Urinary bladder (tissue), 4 donors: ENCODE results near the gene NAB1. TPM values are rescaled to one million over a fixed set of nuclear protein-coding genes. Genes with fewer than 3 reads are reported as not detected.
"Not testable (repeated sequence)": the region's sequence is repeated elsewhere in the genome, so short reads cannot be mapped to it uniquely, and the experiment has no call there.

Experiments
- DNase-seq: peaks from one replicate; pipeline ENCODE4 v3.0.0-alpha.2; 2015; ENCODE audit errors: extremely low spot score
- H3K27ac ChIP-seq: one replicate; pipeline ENCODE4 v1.5.1; 2013; ENCODE audit warnings: low read depth, mild to moderate bottlenecking, moderate library complexity
- H3K36me3 ChIP-seq: one replicate; pipeline ENCODE4 v1.6.1; 2013; ENCODE audit warnings: mild to moderate bottlenecking, moderate library complexity; ENCODE audit not compliant: insufficient read depth
- H3K4me1 ChIP-seq: one replicate; pipeline ENCODE4 v1.6.1; 2013; ENCODE audit warnings: mild to moderate bottlenecking, moderate library complexity; ENCODE audit not compliant: insufficient read depth
- H3K4me3 ChIP-seq: one replicate; pipeline ENCODE4 v1.5.1; 2013; ENCODE audit warnings: low read depth, low read length
- WGBS: extraction: QIAGEN DNeasy Blood & Tissue Kit; methylation state at CpG from one replicate; pipeline ENCODE4 v1.1.7; 2013; 5-methylcytosine and 5-hydroxymethylcytosine counted together
- polyA plus RNA-seq: library from polyadenylated mRNA; stranded (reverse); fragments of 200-250 nt; gene quantifications from one replicate; pipeline ENCODE4 v1.2.3, GENCODE V29; 2013
- total RNA-seq: library from RNA; depleted of rRNA; stranded (reverse); fragments of >200 nt; gene quantifications from one replicate; pipeline ENCODE4 v1.2.3, GENCODE V29; 2014
- donor health status: healthy with polysubstance abuse.
- donor health status: healthy.

Gene NAB1
- total and polyA plus RNA-seq, 2 donors, result 21.0 to 141 TPM

DNA sequence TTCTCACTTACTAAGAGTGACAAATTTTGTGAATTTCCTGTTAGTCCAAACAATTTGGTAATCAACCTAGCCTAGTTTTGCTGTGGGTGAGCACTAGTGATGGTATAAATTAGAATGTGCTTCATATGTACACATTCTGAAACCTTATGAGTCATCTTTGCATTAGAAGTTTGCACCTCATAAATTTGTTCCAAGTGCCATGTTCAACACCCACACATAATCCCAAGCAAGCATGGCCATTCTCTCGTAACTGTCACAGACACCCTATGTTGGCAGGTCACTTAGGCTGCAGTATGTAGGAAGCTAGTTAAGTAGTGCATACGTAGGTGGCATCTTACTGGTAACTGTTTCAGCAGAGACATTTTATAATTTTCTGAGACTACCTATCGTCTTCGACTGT lies 46.9 kb downstream of the NAB1 start:
- H3K27ac ChIP-seq, result no peak overlapping the region
- no peak for DNase-seq
- no peak overlapping the region for H3K4me3 ChIP-seq
- H3K36me3 ChIP-seq, result no peaks in the 10 kb centered on the region
- WGBS, result 76% methylated on average over 4 of the region's 4 CpGs
- H3K4me1 ChIP-seq, result no peaks in the 10 kb centered on the region

DNA sequence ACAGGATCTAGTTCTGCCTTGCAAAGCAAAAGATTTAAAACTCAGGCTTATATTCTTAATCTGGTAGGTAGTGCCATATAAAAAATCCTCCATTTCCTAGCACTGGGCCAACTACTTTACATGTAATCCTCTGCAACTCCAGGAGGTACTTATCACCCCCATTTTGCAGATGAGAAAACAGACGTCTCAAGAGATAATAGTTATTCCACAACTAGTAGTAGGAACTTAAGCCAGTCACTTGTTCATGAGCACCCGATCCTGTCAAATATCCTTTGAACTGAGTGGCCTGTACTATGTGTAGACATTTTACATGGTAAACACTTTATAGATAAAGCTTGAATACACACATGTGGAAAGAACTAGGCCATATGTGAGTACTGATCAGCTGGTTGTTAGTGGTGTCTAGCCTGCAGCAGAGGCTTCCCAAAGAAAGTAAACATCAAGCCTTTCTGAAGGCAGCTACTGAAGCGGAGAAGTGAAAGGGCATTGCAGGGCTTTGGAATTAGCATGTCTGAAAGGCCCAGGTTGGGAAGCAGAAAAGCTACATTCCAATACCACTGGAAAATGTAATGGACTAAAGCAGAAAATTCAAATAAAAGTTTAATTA lies 48.0 kb downstream of the NAB1 start:
- no peak for DNase-seq
- Histone ChIP-seq H3K4me1 (no peaks in the 10 kb centered on the region), H3K36me3 (no peaks in the 10 kb centered on the region), H3K4me3 (no peak overlapping the region), H3K27ac (no peak overlapping the region)
- 75% methylated on average over 3 of the region's 3 CpGs for WGBS

DNA sequence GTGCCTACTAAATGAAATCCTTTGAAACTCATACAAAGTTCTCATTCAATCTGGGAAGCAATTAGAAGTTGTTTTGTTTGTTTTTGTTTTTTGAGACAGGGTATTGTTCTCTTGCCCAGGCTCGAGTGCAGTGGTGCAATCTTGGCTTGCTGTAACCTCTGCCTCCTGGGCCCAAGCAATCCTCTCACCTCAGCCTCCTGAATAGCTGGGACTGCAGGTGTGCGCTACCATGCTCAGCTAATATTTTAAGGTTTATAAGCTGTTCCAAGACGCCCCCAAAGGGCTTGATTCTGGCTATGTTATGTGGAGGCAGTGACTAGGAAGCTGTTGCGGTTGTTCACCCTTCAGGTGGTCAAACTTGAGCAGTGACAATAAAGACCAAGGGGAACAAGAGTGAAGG lies 48.5 kb downstream of the NAB1 start:
- 89% methylated on average over 4 of the region's 4 CpGs for WGBS
- H3K27ac ChIP-seq, result no peak overlapping the region
- DNase-seq, result no peak
- no peak overlapping the region for H3K4me3 ChIP-seq
- H3K4me1 ChIP-seq, result no peaks in the 10 kb centered on the region
- no peaks in the 10 kb centered on the region for H3K36me3 ChIP-seq

DNA sequence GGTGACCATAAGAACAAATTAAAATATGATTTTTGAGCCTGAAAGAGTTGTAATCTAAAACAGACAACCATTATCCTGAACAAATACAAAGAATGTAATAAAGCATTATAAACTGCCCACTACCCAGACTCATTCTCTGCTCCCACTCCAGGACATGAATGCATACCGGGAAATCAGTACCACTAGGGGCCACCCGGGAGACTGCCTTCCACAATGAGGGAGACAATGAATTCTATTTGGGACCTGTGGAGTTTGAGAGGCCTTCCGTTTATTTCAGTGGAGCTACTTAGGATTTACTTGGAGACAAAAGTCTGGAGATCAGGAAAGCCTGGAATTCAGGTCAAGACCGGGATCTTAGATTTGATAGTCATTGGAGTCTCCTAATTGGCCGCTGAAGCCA lies 50.0 kb downstream of the NAB1 start:
- Histone ChIP-seq H3K4me1 (no peaks in the 10 kb centered on the region), H3K4me3 (no peak overlapping the region), H3K36me3 (no peaks in the 10 kb centered on the region), H3K27ac (no peak overlapping the region)
- DNase-seq, result no peak
- 56% methylated on average over 5 of the region's 5 CpGs for WGBS

DNA sequence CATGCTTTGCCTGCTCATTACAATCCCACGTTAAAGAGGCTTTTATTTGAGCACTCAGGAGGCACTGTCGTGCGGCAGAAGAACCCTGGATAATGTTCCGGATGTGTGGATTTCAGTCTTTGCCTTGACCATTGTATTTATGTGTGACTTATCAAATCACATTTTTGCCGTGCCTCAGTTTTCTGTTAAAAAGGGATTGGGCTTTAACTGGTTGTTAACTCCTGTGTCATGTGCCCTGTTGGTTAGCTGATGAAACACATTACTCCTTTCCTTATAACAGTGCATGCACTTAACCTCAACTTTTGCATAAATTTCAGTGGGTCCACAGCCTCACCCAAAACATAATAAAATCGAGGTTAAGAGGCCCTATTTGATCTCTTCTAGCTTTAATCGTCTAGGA lies 52.7 kb downstream of the NAB1 start:
- Histone ChIP-seq H3K36me3 (no peaks in the 10 kb centered on the region), H3K4me1 (no peaks in the 10 kb centered on the region), H3K4me3 (no peak overlapping the region), H3K27ac (no peak overlapping the region)
- WGBS, result 46% methylated on average over 7 of the region's 7 CpGs
- no peak for DNase-seq

DNA sequence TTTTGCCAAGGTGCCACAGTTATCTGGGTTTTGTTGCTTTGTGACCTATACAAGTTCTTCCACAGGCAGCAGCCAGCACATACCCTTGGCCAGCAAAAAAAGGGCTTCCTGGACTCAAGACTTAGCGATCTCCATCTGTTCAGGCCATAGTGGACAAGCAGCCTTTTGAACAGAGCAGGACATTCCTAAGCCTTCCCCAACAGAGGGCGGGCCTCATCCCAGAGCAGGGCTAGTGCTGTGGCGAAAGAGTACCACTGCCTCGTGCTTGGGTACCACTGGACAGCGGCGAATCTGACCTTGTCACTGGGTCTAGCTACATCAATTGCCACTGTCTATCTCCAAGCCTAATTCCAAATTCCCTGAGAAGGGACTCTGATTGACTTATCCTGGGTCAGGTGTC lies 56.4 kb downstream of the NAB1 start:
- Histone ChIP-seq H3K36me3 (no peaks in the 10 kb centered on the region), H3K27ac (no peak overlapping the region), H3K4me1 (no peaks in the 10 kb centered on the region), H3K4me3 (no peak overlapping the region)
- WGBS, result 97% methylated on average over 6 of the region's 6 CpGs
- no peak for DNase-seq

DNA sequence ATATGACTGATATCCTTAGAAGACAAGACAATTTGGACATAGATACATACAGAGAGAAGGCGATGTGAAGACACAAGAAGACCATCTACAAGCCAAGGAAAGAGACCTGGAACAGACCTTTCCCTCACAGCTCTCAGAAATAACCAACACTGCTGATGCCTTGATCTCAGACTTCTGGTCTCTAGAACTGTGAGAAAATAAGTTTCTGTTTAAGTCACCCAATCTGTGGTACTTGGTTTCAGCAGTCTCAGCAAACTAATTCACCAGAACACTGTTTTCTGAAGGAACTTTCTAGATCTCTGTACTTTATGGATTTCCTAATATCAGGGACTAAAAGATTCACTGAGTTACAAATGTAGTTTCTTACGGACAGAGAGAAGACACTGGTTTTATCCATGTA lies 58.8 kb downstream of the NAB1 start:
- Histone ChIP-seq H3K27ac (no peak overlapping the region), H3K4me3 (no peak overlapping the region), H3K36me3 (no peaks in the 10 kb centered on the region), H3K4me1 (no peaks in the 10 kb centered on the region)
- DNase-seq, result no peak
- 95% methylated on average over 2 of the region's 2 CpGs for WGBS

DNA sequence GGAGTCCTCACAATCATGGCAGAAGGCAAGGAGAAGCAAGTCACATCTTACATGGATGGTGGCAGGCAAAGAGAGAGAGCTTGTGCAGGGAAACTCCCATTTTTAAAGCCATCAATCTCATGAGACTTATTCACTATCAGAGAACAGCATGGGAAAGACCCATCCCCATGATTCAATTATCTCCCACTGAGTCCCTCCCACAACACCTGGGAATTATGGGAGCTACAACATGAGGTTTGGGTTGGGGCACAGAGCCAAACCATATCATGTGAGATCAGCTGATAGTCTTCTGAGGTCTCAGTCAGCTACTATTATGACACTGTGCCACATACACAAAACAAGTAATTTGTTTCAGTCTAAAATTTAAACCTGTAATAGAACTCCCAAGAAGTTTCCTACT lies 59.8 kb downstream of the NAB1 start:
- H3K4me3 ChIP-seq, H3K4me1 ChIP-seq, H3K27ac ChIP-seq, DNase-seq, H3K36me3 ChIP-seq: not testable (repeated sequence)

DNA sequence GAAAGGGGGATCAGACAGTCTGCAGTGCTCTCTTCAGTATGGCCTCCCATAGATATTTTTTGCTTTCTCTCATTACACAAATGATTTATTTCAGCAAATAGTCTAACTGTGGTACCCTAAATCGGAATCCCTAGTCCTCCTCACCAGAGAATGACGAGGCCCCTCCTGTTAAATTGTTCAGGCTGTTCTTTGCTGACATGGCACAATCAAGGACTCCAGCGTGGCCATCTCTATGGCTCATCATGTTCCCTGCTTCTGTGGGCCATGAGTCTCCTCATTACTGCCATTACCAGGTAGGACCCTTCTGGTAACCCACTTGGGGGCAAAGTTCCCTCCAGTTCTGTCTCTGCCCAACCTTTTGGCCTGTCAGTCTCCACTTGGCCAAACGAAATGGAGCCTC lies 62.2 kb downstream of the NAB1 start:
- H3K36me3 ChIP-seq, result no peaks in the 10 kb centered on the region
- no peak overlapping the region for H3K4me3 ChIP-seq
- no peaks in the 10 kb centered on the region for H3K4me1 ChIP-seq
- DNase-seq, result no peak
- WGBS, result 92% methylated on average over 4 of the region's 4 CpGs
- no peak overlapping the region for H3K27ac ChIP-seq

DNA sequence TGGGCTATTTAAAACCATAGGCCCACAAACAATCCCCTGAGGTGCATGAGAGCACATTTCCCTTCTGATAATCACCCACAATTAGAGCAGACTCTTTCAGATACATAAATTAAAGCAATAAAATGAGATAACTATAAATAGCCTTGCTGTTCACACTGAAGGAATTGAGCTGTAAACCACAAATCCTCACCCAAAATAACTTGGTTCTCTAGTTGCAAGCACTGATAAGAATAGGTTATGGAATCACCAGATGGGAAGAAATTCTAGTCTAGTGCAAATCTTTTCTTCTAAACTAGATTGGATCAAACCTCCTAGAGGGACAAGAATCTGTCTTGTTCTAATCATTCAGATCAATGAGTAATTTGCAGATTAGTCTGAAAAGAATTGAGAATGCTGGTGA lies 64.6 kb downstream of the NAB1 start:
- DNase-seq, result no peak
- H3K4me3 ChIP-seq, result no peak overlapping the region
- no peak overlapping the region for H3K27ac ChIP-seq
- no peaks in the 10 kb centered on the region for H3K4me1 ChIP-seq
- H3K36me3 ChIP-seq, result no peaks in the 10 kb centered on the region

DNA sequence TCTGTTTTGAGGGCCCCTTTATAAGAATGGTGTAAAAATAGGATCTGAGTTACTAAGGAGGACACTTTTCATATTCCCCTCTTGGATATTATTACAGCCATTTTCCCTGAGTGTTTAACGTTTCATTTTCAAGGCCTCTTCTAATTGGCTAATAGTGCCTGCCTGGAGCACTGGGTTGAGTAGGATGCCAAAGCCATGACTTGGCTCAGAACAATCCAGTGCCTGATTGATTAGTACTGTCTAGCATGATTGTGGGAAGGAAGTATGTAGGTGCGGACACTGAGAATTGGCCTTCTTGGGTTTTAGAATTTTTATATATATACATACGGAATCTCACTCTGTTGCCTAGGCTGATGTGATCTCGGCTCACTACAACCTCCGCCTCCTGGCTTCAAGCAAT lies 66.1 kb downstream of the NAB1 start:
- no peaks in the 10 kb centered on the region for H3K4me1 ChIP-seq
- DNase-seq, result no peak
- no peak overlapping the region for H3K27ac ChIP-seq
- 92% methylated on average over 5 of the region's 5 CpGs for WGBS
- no peaks in the 10 kb centered on the region for H3K36me3 ChIP-seq
- no peak overlapping the region for H3K4me3 ChIP-seq

DNA sequence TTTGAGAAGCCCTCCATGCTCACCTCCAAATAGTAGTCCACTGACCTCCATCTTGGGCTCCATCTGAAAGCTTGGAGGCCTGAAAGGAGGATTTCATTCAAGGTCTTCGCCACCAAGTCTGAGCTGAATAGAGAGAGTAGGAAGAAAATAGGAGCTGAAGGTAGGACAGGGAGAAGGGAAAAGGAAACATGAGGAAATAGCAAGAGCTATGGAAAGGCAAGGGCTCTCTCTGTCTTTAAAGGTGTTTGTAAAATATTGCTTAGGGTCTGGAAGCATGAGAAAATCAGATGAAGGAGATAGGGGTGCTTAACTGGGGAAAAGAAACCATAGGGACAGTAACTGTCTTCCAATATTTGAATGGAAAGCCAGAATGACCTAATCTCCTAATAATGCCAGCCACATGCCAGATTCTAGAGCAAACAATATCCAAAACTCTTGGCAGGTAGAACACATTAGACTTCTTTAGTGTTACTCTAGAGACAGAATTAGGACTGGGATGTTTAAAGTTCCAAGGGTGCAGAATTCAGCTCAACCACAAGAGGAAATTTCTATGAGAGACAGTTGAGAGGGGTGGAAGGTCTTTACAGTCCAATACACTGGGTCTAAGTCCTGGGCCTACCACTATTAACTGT lies 67.4 kb downstream of the NAB1 start:
- H3K4me1 ChIP-seq, result no peaks in the 10 kb centered on the region
- H3K36me3 ChIP-seq, result no peaks in the 10 kb centered on the region
- no peak overlapping the region for H3K27ac ChIP-seq
- DNase-seq, result no peak
- WGBS, result 96% methylated on average over 1 of the region's 1 CpG
- H3K4me3 ChIP-seq, result no peak overlapping the region

DNA sequence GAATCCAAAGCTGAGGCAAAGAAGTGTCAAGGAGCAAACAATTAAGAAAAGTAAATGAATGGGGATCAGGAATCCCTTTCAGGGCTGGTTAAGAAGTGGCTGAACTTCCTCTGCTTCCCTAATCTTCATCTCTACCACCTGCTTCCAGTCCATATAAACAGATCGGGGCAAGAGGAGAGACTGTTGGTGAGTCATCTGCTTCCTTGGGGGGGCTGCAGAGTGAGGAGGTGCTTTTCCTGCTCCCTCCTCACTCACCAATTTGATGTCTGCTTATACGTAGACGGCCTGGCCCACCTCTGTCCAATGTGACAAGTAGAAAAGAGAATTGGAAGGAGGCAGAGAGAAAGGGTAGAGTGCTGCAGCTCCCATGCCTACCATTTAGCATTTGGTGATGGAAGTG lies 68.4 kb downstream of the NAB1 start:
- 78% methylated on average over 3 of the region's 3 CpGs for WGBS
- no peak overlapping the region for H3K27ac ChIP-seq
- H3K4me3 ChIP-seq, result no peak overlapping the region
- DNase-seq, result no peak
- no peaks in the 10 kb centered on the region for H3K4me1 ChIP-seq
- H3K36me3 ChIP-seq, result no peaks in the 10 kb centered on the region

DNA sequence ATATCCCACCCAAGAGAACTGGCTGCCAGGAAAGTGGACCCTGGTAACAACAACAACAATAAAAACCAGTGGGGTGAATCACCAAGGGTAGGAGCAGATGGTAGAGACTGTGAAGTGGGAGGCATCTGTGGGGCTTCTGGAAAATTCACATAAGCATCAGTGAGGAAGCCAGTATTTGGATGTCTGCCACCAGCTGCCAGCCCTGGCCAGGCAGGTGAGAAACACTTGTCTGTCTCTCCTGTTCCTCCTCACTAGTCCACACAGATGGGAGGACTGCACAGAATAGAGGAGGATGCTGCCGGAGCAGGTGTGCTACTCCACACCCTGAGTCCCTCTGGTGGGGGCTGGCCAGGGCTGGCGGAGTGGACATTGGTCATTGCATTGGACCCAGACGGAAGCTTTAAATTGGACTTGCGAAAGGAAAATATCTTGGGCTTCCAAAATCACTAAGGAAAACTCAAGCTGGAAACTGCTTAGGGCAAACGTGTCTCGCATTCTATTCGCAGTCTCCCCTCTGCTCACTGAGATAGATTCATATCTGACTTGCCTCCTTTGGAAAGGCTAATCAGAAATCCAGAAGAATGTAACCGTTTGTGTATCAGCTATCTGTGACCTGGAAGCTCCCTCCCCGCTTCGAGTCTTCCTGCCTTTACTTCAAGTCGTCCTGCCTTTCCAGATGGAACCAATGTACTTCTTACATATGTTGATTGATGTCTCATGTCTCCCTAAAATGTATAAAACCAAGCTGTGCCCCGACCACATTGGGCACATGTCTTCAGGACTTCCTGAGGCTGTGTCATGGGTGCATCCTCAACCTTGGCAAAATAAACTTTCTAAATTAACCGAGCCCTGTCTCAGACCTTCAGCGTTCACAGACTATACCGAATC lies 69.1 kb downstream of the NAB1 start:
- no peaks in the 10 kb centered on the region for H3K4me1 ChIP-seq
- H3K4me3 ChIP-seq, result no peak overlapping the region
- DNase-seq, result no peak
- WGBS, result 82% methylated on average over 15 of the region's 15 CpGs
- H3K36me3 ChIP-seq, result no peaks in the 10 kb centered on the region
- H3K27ac ChIP-seq, result no peak overlapping the region
